Choroid plexus epithelial cell (primary cell): ENCODE measurements around the gene CYB5RL.

Experiments
- DNase-seq: peaks from one replicate; pipeline ENCODE4 v3.0.0-alpha.2; 2010; ENCODE audit warnings: low read depth
- H3K4me3 ChIP-seq: 2 replicates; pipeline ENCODE4 v1.5.1; 2011; ENCODE audit warnings: low read depth, mild to moderate bottlenecking, control low read depth, low read length, moderate library complexity
- TF ChIP-seq, protein P1 (sequence below): conservative IDR thresholded peaks from 2 replicates; pipeline ENCODE4 v1.5.1; 2011; ENCODE audit warnings: low read depth, mild to moderate bottlenecking, control low read depth, inconsistent platforms, low read length, moderate library complexity

CYB5RL gene

DNA sequence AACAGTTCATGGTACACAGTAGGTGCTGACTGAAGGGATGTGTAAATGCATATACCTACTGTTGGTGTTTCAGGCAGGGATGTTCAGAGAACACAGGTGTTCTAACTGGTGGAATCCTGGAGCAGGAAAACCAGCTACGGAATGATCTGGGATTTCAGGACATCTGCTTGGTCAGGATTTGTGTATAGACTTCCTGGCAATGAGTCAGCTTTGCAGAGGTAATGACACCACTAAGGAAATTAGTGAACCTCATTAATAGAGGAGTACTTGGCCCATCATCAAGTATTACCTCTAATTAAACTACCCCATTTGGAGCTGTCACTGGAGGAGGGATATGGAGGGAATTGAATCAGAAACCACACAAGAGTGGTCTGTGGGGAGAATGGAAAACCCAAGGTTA is 7.5 kb upstream of the CYB5RL start:
- H3K4me3 ChIP-seq = no peak overlapping the region
- DNase-seq = no peak
- TF ChIP-seq, protein P1, sequence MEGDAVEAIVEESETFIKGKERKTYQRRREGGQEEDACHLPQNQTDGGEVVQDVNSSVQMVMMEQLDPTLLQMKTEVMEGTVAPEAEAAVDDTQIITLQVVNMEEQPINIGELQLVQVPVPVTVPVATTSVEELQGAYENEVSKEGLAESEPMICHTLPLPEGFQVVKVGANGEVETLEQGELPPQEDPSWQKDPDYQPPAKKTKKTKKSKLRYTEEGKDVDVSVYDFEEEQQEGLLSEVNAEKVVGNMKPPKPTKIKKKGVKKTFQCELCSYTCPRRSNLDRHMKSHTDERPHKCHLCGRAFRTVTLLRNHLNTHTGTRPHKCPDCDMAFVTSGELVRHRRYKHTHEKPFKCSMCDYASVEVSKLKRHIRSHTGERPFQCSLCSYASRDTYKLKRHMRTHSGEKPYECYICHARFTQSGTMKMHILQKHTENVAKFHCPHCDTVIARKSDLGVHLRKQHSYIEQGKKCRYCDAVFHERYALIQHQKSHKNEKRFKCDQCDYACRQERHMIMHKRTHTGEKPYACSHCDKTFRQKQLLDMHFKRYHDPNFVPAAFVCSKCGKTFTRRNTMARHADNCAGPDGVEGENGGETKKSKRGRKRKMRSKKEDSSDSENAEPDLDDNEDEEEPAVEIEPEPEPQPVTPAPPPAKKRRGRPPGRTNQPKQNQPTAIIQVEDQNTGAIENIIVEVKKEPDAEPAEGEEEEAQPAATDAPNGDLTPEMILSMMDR = no peak

DNA sequence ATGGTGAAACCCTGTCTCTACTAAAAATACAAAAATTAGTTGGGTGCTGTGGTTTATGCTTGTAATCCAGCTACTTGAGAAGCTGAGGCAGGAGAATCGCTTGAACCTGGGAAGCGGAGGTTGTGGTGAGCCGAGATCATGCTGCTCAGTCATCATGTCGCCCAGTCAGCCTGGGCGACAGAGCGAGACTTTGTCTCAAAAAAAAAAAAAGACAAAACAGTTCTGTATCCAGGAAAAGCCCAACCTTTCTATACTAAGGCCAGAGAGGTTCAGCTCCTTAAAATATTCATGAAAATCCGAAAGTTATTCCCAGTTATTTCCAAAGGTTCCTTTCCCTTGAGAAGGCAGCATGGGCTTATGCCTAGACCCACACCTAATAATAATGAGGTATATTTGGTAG is 4.4 kb upstream of the CYB5RL start:
- no peak for DNase-seq
- H3K4me3 ChIP-seq = no peak overlapping the region
- TF ChIP-seq, protein P1 = no peak

- TF ChIP-seq, protein P1 = no peak
- DNase-seq = no peak
- H3K4me3 ChIP-seq = peak overlapping the region; percentile 98
These were observed 728 bp upstream of the CYB5RL start for GRCh38 chr1:54200519-54200997.

- no peak for DNase-seq
- TF ChIP-seq, protein P1 = no peak
- peak overlapping the region; percentile 98 for H3K4me3 ChIP-seq
These were observed 572 bp downstream of the CYB5RL start for GRCh38 chr1:54199151-54199764.

DNA sequence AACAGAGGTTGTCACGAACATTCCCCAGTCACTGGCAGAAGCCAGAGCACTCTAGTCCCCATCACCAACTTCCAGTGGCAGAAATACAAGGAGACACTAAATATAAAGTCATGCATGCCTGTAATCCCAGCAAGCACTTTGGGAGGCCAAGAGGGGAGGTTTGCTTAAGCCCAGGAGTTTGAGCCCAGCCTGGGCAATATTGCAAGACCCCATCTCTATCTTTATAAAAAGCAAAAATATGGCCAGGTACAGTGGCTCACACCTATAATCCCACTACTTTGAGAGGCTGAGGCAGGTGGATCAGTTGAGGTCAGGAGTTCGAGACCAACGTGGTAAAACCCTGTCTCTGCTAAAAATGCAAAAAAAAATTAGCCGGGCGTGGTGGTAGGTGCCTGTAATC is 6.4 kb downstream of the CYB5RL start:
- H3K4me3 ChIP-seq = no peak overlapping the region
- no peak for DNase-seq
- TF ChIP-seq, protein P1 = no peak

DNA sequence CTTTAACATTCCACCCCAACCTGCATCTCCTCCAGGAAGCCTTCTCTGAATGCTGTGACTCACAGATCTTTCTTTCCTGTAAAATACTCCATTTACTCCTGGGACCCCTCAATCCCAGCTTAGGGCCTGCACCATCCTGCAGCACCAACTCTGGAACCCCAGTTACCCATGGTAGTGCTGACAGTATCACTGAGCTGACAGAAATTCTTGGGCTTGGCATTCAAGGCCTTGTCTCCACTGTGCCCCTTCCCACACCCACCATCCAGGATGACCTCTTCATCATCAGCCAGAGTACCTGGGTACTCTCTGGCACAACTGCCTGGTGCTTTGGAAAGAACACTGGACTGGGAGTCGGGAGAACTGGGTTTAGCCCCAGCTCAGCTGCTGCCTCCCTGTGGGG is 8.3 kb downstream of the CYB5RL start:
- DNase-seq = no peak
- TF ChIP-seq, protein P1 = no peak
- no peak overlapping the region for H3K4me3 ChIP-seq

GRCh38 chr1:54190526-54190925 is 9.3 kb downstream of the CYB5RL start:
- no peak for DNase-seq
- H3K4me3 ChIP-seq = no peak overlapping the region
- TF ChIP-seq, protein P1 = no peak
